Central memory CD8-positive, alpha-beta T cell (primary cell): ENCODE results near the gene TMEM150B.

Source experiments
- ATAC-seq: fragments of 150-1000 bp; cut with Tn5 transposase; replicated peaks from 2 replicates; pipeline ENCODE4 v1.10.0; 2022; ENCODE audit warnings: mild to moderate bottlenecking, moderate FRiP score, moderate number of reproducible peaks; ENCODE audit not compliant: poor library complexity, severe bottlenecking; ENCODE audit errors: extremely low read depth
- DNase-seq, 2 donors: peaks; one replicate each; pipeline ENCODE4 v3.0.0; 2021; ENCODE audit warnings: low spot score in 2 of 2
- H3K27ac Mint-ChIP-seq: one replicate; pipeline ENCODE4 v1.8.0; 2022; ENCODE audit warnings: low read depth, mild to moderate bottlenecking, moderate library complexity, mixed read lengths
- H3K27me3 Mint-ChIP-seq: one replicate; pipeline ENCODE4 v1.8.0; 2022; ENCODE audit warnings: mixed read lengths
- H3K36me3 Mint-ChIP-seq: one replicate; pipeline ENCODE4 v1.8.0; 2022; ENCODE audit warnings: mild to moderate bottlenecking, moderate library complexity, mixed read lengths; ENCODE audit not compliant: insufficient read depth
- H3K4me1 Mint-ChIP-seq: one replicate; pipeline ENCODE4 v1.8.0; 2022; ENCODE audit warnings: mixed read lengths
- H3K4me3 Mint-ChIP-seq: one replicate; pipeline ENCODE4 v1.8.0; 2022; ENCODE audit warnings: mild to moderate bottlenecking, moderate library complexity, mixed read lengths
- H3K9me3 Mint-ChIP-seq: one replicate; pipeline ENCODE4 v1.8.0; 2022; ENCODE audit warnings: mixed read lengths

TMEM150B gene

GRCh38 chr19:55304279-55304978, 20.7 kb downstream of the TMEM150B start:
- H3K27ac Mint-ChIP-seq = no peak overlapping the region
- peaks cover 2% of the 10 kb centered on the region for H3K36me3 Mint-ChIP-seq
- H3K27me3 Mint-ChIP-seq = no peaks in the 10 kb centered on the region
- H3K4me3 Mint-ChIP-seq = no peak overlapping the region
- peaks cover 9% of the 10 kb centered on the region for H3K4me1 Mint-ChIP-seq
- ATAC-seq (no peak), DNase-seq (no peak)
- H3K9me3 Mint-ChIP-seq = no peaks in the 10 kb centered on the region

- no peaks in the 10 kb centered on the region for H3K27me3 Mint-ChIP-seq
- no peak overlapping the region for H3K27ac Mint-ChIP-seq
- H3K36me3 Mint-ChIP-seq = peaks cover 2% of the 10 kb centered on the region
- no peaks in the 10 kb centered on the region for H3K9me3 Mint-ChIP-seq
- ATAC-seq = no peak
- no peak overlapping the region for H3K4me3 Mint-ChIP-seq
- peaks cover 9% of the 10 kb centered on the region for H3K4me1 Mint-ChIP-seq
- no peak for DNase-seq
Measured at GRCh38 chr19:55303477-55303876, 21.7 kb downstream of the TMEM150B start.

- H3K9me3 Mint-ChIP-seq = no peaks in the 10 kb centered on the region
- peak overlapping the region; percentile 87 for H3K27ac Mint-ChIP-seq
- peak overlapping the region; percentile 78 for H3K4me3 Mint-ChIP-seq
- ATAC-seq (no peak), DNase-seq (no peak)
- no peaks in the 10 kb centered on the region for H3K27me3 Mint-ChIP-seq
- H3K36me3 Mint-ChIP-seq = peaks cover 2% of the 10 kb centered on the region
- peaks cover 9% of the 10 kb centered on the region for H3K4me1 Mint-ChIP-seq
Measured at GRCh38 chr19:55302318-55302703, 22.8 kb downstream of the TMEM150B start.

- no peaks in the 10 kb centered on the region for H3K9me3 Mint-ChIP-seq
- H3K4me3 Mint-ChIP-seq = peak overlapping the region; percentile 78
- no peaks in the 10 kb centered on the region for H3K27me3 Mint-ChIP-seq
- peak; percentile 81 for ATAC-seq
- peak; percentile 87 to 98 for DNase-seq
- peaks cover 9% of the 10 kb centered on the region for H3K4me1 Mint-ChIP-seq
- peaks cover 2% of the 10 kb centered on the region for H3K36me3 Mint-ChIP-seq
- peak overlapping the region; percentile 87 for H3K27ac Mint-ChIP-seq
Measured at GRCh38 chr19:55301459-55302317, 23.5 kb downstream of the TMEM150B start.

- no peak for DNase-seq
- no peak overlapping the region for H3K27ac Mint-ChIP-seq
Measured at GRCh38 chr19:55300886-55301458, 24.2 kb downstream of the TMEM150B start.

GRCh38 chr19:55299991-55300390, 25.1 kb downstream of the TMEM150B start:
- H3K4me3 Mint-ChIP-seq = no peak overlapping the region
- no peak for ATAC-seq
- H3K36me3 Mint-ChIP-seq = peaks cover 2% of the 10 kb centered on the region
- H3K4me1 Mint-ChIP-seq = peaks cover 9% of the 10 kb centered on the region
- H3K27me3 Mint-ChIP-seq = no peaks in the 10 kb centered on the region
- no peak overlapping the region for H3K27ac Mint-ChIP-seq
- H3K9me3 Mint-ChIP-seq = no peaks in the 10 kb centered on the region
- DNase-seq = no peak

More at GRCh38 chr19:55300886-55301458, 24.2 kb downstream of the TMEM150B start:
- Mint-ChIP-seq H3K4me1 (peaks cover 9% of the 10 kb centered on the region), H3K27me3 (no peaks in the 10 kb centered on the region), H3K9me3 (no peaks in the 10 kb centered on the region), H3K36me3 (peaks cover 2% of the 10 kb centered on the region), H3K4me3 (peak overlapping the region; percentile 78)
- ATAC-seq = no peak

GRCh38 chr19:55297267-55297666, 27.9 kb downstream of the TMEM150B start:
- no peaks in the 10 kb centered on the region for H3K9me3 Mint-ChIP-seq
- H3K4me3 Mint-ChIP-seq = no peak overlapping the region
- no peak overlapping the region for H3K27ac Mint-ChIP-seq
- H3K36me3 Mint-ChIP-seq = peaks cover 2% of the 10 kb centered on the region
- H3K27me3 Mint-ChIP-seq = no peaks in the 10 kb centered on the region
- ATAC-seq = no peak
- DNase-seq = no peak
- H3K4me1 Mint-ChIP-seq = peaks cover 9% of the 10 kb centered on the region

- H3K4me3 Mint-ChIP-seq = no peak overlapping the region
- DNase-seq (no peak), ATAC-seq (no peak)
- H3K27ac Mint-ChIP-seq = no peak overlapping the region
- no peaks in the 10 kb centered on the region for H3K27me3 Mint-ChIP-seq
- no peaks in the 10 kb centered on the region for H3K9me3 Mint-ChIP-seq
- H3K4me1 Mint-ChIP-seq = peaks cover 4% of the 10 kb centered on the region
- H3K36me3 Mint-ChIP-seq = no peaks in the 10 kb centered on the region
Measured at GRCh38 chr19:55289117-55289796, 35.9 kb downstream of the TMEM150B start.

GRCh38 chr19:55287361-55288079, 37.6 kb downstream of the TMEM150B start:
- H3K27me3 Mint-ChIP-seq = no peaks in the 10 kb centered on the region
- H3K27ac Mint-ChIP-seq = no peak overlapping the region
- H3K9me3 Mint-ChIP-seq = no peaks in the 10 kb centered on the region
- no peak overlapping the region for H3K4me3 Mint-ChIP-seq
- ATAC-seq (no peak), DNase-seq (no peak)
- peaks cover 16% of the 10 kb centered on the region for H3K4me1 Mint-ChIP-seq
- H3K36me3 Mint-ChIP-seq = peaks cover 2% of the 10 kb centered on the region

GRCh38 chr19:55285229-55285890, 39.8 kb downstream of the TMEM150B start:
- no peaks in the 10 kb centered on the region for H3K27me3 Mint-ChIP-seq
- DNase-seq (no peak), ATAC-seq (no peak)
- peaks cover 5% of the 10 kb centered on the region for H3K36me3 Mint-ChIP-seq
- H3K9me3 Mint-ChIP-seq = no peaks in the 10 kb centered on the region
- H3K27ac Mint-ChIP-seq = peak overlapping the region; percentile 35
- peaks cover 24% of the 10 kb centered on the region for H3K4me1 Mint-ChIP-seq
- no peak overlapping the region for H3K4me3 Mint-ChIP-seq

GRCh38 chr19:55284405-55285058, 40.6 kb downstream of the TMEM150B start:
- Mint-ChIP-seq H3K27ac (peak overlapping the region; percentile 35), H3K4me3 (no peak overlapping the region), H3K36me3 (peaks cover 10% of the 10 kb centered on the region), H3K27me3 (no peaks in the 10 kb centered on the region), H3K9me3 (no peaks in the 10 kb centered on the region), H3K4me1 (peaks cover 32% of the 10 kb centered on the region)
- no peak for DNase-seq
- ATAC-seq = no peak
